ENCODE data around the gene PATZ1. TPM values are rescaled to one million over a fixed set of nuclear protein-coding genes. Genes with fewer than 3 reads are reported as not detected.

The PATZ1 gene
- polyA plus RNA-seq, 2 of the 4 experiments (the other 2 are of a cell fraction): 16.4 to 18.2 TPM

DNA sequence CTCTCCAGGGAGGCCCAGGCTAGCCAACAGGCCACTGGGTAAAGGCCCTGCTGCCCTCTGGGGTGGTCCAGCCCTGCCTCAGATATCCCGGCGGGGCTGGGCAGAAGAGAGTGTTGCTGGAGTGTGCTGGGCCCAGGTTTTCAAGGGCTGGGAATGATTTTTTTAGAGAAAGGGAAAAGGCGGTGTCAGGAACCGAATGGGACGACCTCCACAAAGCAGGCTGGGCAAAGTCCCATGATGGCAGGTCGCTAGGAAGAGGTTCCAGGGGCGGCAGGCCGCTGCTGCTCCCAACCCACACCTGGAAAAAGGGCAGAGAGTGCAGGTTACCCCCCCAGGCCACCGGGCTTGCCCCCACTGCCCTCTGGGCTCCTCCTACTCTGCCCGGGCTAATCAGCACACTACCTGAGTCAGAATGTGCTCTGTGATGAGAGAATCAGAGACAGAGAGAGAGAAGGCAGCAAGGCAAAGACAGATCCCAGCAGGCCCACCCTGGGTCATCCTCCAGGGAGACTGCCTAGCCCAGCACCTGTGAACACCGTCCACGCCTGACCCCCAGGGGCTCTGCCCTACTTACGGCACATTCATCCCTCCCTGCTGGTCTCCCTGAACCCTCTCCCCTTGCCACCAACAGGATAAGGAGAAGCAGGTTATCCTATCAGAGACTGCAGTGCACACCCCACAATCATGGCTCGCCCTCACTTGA, 4.6 kb downstream of the PATZ1 start:
- TF ChIP-seq, protein P1, sequence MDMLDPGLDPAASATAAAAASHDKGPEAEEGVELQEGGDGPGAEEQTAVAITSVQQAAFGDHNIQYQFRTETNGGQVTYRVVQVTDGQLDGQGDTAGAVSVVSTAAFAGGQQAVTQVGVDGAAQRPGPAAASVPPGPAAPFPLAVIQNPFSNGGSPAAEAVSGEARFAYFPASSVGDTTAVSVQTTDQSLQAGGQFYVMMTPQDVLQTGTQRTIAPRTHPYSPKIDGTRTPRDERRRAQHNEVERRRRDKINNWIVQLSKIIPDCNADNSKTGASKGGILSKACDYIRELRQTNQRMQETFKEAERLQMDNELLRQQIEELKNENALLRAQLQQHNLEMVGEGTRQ (IDR thresholded peaks at IDR 0.05): no peak
- TF ChIP-seq POLR2AphosphoS2 (conservative IDR thresholded peaks at IDR 0.05; ENCODE audit: low read length) (no peak), MYC (IDR thresholded peaks at IDR 0.05; ENCODE audit: borderline replicate concordance, low read length) (no peak), RCOR1 (IDR thresholded peaks at IDR 0.05; ENCODE audit: low read depth, low read length) (no peak), ZNF302 (CRISPR knock-in tag; IDR thresholded peaks at IDR 0.05) (no peak)
- Histone ChIP-seq H3K9me3 (no peaks in the 10 kb centered on the region), H3K4me1 (peaks cover 24% of the 10 kb centered on the region), H3K4me2 (no peak overlapping the region), H3K27ac (no peak overlapping the region), H3K4me3 (no peak overlapping the region)
- DNase-seq (ENCODE audit: low read depth in 1 of 2, low spot score in 1 of 2): no peak
- no peak for FAIRE-seq
- POLR2A ChIA-PET: no interaction called here
- ATAC-seq: no peak
- CTCF ChIA-PET: interaction anchor here (1.0 kb wide), 1 partner anchor 38 kb away, joined by 4 read pairs; no protein-coding TSS in a partner anchor
- WGBS (ENCODE audit: missing lambda C conversion rate): 90% methylated on average over 13 of the region's 14 CpGs

DNA sequence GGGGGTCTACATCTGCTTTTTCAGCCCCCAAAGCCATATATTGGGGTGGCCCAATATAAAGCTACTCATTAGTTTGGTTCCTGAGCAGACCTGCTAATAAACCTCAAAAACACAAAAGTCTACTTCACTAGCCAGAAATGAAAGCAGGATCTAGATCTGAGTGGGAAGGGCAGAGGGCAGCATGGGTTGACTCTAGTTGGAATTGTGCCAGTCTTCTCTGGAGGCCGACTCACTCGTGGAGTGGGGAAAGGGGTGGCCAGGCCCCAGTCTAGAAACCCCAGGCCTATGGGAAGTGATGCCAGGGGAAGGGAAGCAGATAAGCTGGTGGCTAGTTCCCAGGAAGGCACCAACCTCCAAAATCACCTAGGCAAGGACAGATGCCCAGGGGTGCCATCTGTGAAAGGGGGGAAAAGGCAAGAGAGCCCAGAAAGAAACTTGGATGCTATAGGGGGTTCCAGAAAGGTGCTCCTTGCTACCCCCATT, 5.3 kb downstream of the PATZ1 start:
- H3K4me1 ChIP-seq: peaks cover 24% of the 10 kb centered on the region
- 41% methylated on average over 2 of the region's 2 CpGs for WGBS (ENCODE audit: missing lambda C conversion rate)
- POLR2A ChIA-PET: no interaction called here

DNA sequence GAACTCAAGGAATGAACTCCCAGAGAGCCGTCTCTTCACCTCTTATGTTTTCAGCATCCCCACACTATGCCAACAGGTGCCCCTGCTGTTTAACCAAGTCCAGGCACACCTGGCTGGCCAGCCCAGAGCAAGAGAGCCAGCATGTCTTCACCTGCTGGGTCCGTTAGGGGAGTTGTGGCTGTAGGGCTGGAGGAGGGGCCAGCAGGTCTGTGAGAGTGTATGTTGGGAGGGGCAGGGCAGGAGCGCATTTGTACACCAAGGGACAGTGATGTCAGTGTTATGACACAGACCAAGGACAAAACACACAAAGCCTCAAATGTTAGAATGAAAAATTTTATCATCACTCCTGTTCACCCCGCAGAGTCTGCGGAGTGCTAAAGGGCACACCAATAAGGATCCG, 5.8 kb downstream of the PATZ1 start:
- H3K4me3 ChIP-seq: no peak overlapping the region
- peaks cover 24% of the 10 kb centered on the region for H3K4me1 ChIP-seq
- ATAC-seq (no peak), FAIRE-seq (no peak), DNase-seq (ENCODE audit: low read depth in 1 of 2, low spot score in 1 of 2) (no peak)
- 93% methylated on average over 6 of the region's 6 CpGs for WGBS (ENCODE audit: missing lambda C conversion rate)
- no peak overlapping the region for H3K4me2 ChIP-seq
- H3K27ac ChIP-seq: no peak overlapping the region
- ChIA-PET POLR2A (no interaction called here), CTCF (interaction anchor here (1.0 to 1.9 kb wide), 2 partner anchors 27 to 37 kb away, joined by 4 read pairs; no protein-coding TSS in a partner anchor)
- TF ChIP-seq, protein P2, sequence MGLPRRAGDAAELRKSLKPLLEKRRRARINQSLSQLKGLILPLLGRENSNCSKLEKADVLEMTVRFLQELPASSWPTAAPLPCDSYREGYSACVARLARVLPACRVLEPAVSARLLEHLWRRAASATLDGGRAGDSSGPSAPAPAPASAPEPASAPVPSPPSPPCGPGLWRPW (IDR thresholded peaks at IDR 0.05): no peak
- TF ChIP-seq JUNB (IDR thresholded peaks at IDR 0.05): no peak
- no peak for TF ChIP-seq NPAS2 (CRISPR knock-in tag; IDR thresholded peaks at IDR 0.05; ENCODE audit: borderline replicate concordance)
- TF ChIP-seq, protein P1 (IDR thresholded peaks at IDR 0.05): no peak
- TF ChIP-seq, protein P3, sequence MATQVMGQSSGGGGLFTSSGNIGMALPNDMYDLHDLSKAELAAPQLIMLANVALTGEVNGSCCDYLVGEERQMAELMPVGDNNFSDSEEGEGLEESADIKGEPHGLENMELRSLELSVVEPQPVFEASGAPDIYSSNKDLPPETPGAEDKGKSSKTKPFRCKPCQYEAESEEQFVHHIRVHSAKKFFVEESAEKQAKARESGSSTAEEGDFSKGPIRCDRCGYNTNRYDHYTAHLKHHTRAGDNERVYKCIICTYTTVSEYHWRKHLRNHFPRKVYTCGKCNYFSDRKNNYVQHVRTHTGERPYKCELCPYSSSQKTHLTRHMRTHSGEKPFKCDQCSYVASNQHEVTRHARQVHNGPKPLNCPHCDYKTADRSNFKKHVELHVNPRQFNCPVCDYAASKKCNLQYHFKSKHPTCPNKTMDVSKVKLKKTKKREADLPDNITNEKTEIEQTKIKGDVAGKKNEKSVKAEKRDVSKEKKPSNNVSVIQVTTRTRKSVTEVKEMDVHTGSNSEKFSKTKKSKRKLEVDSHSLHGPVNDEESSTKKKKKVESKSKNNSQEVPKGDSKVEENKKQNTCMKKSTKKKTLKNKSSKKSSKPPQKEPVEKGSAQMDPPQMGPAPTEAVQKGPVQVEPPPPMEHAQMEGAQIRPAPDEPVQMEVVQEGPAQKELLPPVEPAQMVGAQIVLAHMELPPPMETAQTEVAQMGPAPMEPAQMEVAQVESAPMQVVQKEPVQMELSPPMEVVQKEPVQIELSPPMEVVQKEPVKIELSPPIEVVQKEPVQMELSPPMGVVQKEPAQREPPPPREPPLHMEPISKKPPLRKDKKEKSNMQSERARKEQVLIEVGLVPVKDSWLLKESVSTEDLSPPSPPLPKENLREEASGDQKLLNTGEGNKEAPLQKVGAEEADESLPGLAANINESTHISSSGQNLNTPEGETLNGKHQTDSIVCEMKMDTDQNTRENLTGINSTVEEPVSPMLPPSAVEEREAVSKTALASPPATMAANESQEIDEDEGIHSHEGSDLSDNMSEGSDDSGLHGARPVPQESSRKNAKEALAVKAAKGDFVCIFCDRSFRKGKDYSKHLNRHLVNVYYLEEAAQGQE (IDR thresholded peaks at IDR 0.05): no peak
- TF ChIP-seq ZFP36 (IDR thresholded peaks at IDR 0.05; ENCODE audit: borderline replicate concordance, partially characterized antibody): no peak
- no peak for TF ChIP-seq KDM1A (IDR thresholded peaks at IDR 0.05; ENCODE audit: low read depth)
- no peak for TF ChIP-seq NFE2L2 (conservative IDR thresholded peaks at IDR 0.05; ENCODE audit: low read length)
- no peak for TF ChIP-seq ZC3H11A (IDR thresholded peaks at IDR 0.05)
- no peak for TF ChIP-seq GATA3 (IDR thresholded peaks at IDR 0.05; ENCODE audit: borderline replicate concordance)
- no peak for TF ChIP-seq SMC3 (IDR thresholded peaks at IDR 0.05)
- no peak for TF ChIP-seq CBX2 (IDR thresholded peaks at IDR 0.05; ENCODE audit: borderline replicate concordance, low read depth)
- no peak for TF ChIP-seq PHF8 (IDR thresholded peaks at IDR 0.05; ENCODE audit: borderline replicate concordance, low read depth)
- TF ChIP-seq, protein P4, sequence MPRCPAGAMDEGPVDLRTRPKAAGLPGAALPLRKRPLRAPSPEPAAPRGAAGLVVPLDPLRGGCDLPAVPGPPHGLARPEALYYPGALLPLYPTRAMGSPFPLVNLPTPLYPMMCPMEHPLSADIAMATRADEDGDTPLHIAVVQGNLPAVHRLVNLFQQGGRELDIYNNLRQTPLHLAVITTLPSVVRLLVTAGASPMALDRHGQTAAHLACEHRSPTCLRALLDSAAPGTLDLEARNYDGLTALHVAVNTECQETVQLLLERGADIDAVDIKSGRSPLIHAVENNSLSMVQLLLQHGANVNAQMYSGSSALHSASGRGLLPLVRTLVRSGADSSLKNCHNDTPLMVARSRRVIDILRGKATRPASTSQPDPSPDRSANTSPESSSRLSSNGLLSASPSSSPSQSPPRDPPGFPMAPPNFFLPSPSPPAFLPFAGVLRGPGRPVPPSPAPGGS (IDR thresholded peaks at IDR 0.05): no peak
- TF ChIP-seq, protein P5, sequence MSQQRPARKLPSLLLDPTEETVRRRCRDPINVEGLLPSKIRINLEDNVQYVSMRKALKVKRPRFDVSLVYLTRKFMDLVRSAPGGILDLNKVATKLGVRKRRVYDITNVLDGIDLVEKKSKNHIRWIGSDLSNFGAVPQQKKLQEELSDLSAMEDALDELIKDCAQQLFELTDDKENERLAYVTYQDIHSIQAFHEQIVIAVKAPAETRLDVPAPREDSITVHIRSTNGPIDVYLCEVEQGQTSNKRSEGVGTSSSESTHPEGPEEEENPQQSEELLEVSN (IDR thresholded peaks at IDR 0.05; ENCODE audit: borderline replicate concordance, low read depth): no peak
- no peaks in the 10 kb centered on the region for H3K9me3 ChIP-seq

More for the DNA sequence above, 5.3 kb downstream of the PATZ1 start:
- no peaks in the 10 kb centered on the region for H3K9me3 ChIP-seq
- CTCF ChIA-PET: interaction anchor here (1.0 to 1.9 kb wide), 2 partner anchors 28 to 37 kb away, joined by 4 read pairs; no protein-coding TSS in a partner anchor
- no peak overlapping the region for H3K4me2 ChIP-seq
- no peak overlapping the region for H3K27ac ChIP-seq
- ATAC-seq (no peak), FAIRE-seq (no peak), DNase-seq (ENCODE audit: low read depth in 1 of 2, low spot score in 1 of 2) (no peak)
- TF ChIP-seq HOXB13 (CRISPR knock-in tag; IDR thresholded peaks at IDR 0.05; ENCODE audit: low read depth): no peak
- H3K4me3 ChIP-seq: no peak overlapping the region

Measured in A549 (cell line).